H9 (cell line): ENCODE measurements around the gene ARHGAP45. TPM values are rescaled to one million over a fixed set of nuclear protein-coding genes. Genes with fewer than 3 reads are reported as not detected.

ENCODE experiments used
- DNase-seq: peaks from one replicate; pipeline ENCODE4 v3.0.0-alpha.2; 2017
- H2AFZ ChIP-seq: one replicate; pipeline ENCODE4 v1.6.1; 2013; ENCODE audit warnings: mild to moderate bottlenecking, low read length, control low read depth, moderate library complexity
- H2AK5ac ChIP-seq: 2 replicates; pipeline ENCODE4 v1.6.1; 2013; ENCODE audit warnings: low read length, control low read depth, mixed read lengths; ENCODE audit not compliant: insufficient read length
- H2BK120ac ChIP-seq: one replicate; pipeline ENCODE4 v1.6.1; 2013; ENCODE audit warnings: low read depth, mild to moderate bottlenecking, low read length, control low read depth, inconsistent platforms; ENCODE audit not compliant: poor library complexity, severe bottlenecking
- H2BK12ac ChIP-seq: 2 replicates; pipeline ENCODE4 v1.6.1; 2013; ENCODE audit warnings: low read length, control low read depth, mixed read lengths, low read depth; ENCODE audit not compliant: insufficient read length
- H2BK15ac ChIP-seq: 2 replicates; pipeline ENCODE4 v1.6.1; 2013; ENCODE audit warnings: low read depth, low read length, control low read depth
- H2BK20ac ChIP-seq: one replicate; pipeline ENCODE4 v1.6.1; 2013; ENCODE audit warnings: low read depth, mild to moderate bottlenecking, low read length, control low read depth, inconsistent platforms; ENCODE audit not compliant: poor library complexity, severe bottlenecking
- H2BK5ac ChIP-seq: 2 replicates; pipeline ENCODE4 v1.6.1; 2013; ENCODE audit warnings: low read length, control low read depth, mixed read lengths; ENCODE audit not compliant: insufficient read length
- H3K14ac ChIP-seq: 2 replicates; pipeline ENCODE4 v1.6.1; 2013; ENCODE audit warnings: low read length, control low read depth; ENCODE audit not compliant: insufficient read depth
- H3K18ac ChIP-seq: 2 replicates; pipeline ENCODE4 v1.6.1; 2013; ENCODE audit warnings: low read depth, mild to moderate bottlenecking, mixed read lengths, low read length, control low read depth; ENCODE audit not compliant: insufficient read length
- H3K23ac ChIP-seq: 2 replicates; pipeline ENCODE4 v1.6.1; 2013; ENCODE audit warnings: low read length, control low read depth, mixed read lengths, low read depth; ENCODE audit not compliant: insufficient read length
- H3K23me2 ChIP-seq: 2 replicates; pipeline ENCODE4 v1.6.1; 2013; ENCODE audit warnings: low read depth, mild to moderate bottlenecking, mixed read lengths, low read length, control low read depth; ENCODE audit not compliant: insufficient read length, poor library complexity, severe bottlenecking
- H3K27ac ChIP-seq: 2 replicates; pipeline ENCODE4 v1.5.1; 2013; ENCODE audit warnings: low read length, control low read depth, mixed read lengths, low read depth; ENCODE audit not compliant: insufficient read length
- H3K27me3 ChIP-seq: 2 replicates; pipeline ENCODE4 v1.6.1; 2013; ENCODE audit warnings: low read length, control low read depth, inconsistent platforms; ENCODE audit not compliant: insufficient read depth
- H3K4ac ChIP-seq: 2 replicates; pipeline ENCODE4 v1.6.1; 2013; ENCODE audit warnings: low read depth, mild to moderate bottlenecking, control low read depth, inconsistent platforms, low read length, moderate library complexity
- H3K4me1 ChIP-seq: 2 replicates; pipeline ENCODE4 v1.6.1; 2013; ENCODE audit warnings: low read length, control low read depth, inconsistent platforms; ENCODE audit not compliant: insufficient read depth
- H3K4me2 ChIP-seq: 2 replicates; pipeline ENCODE4 v1.6.1; 2013; ENCODE audit warnings: low read length, control low read depth, mixed read lengths; ENCODE audit not compliant: insufficient read length, insufficient read depth
- H3K56ac ChIP-seq: 2 replicates; pipeline ENCODE4 v1.6.1; 2013; ENCODE audit warnings: low read depth, mild to moderate bottlenecking, mixed read lengths, low read length, control low read depth; ENCODE audit not compliant: insufficient read length
- H3K79me1 ChIP-seq: 2 replicates; pipeline ENCODE4 v1.6.1; 2013; ENCODE audit warnings: low read depth, mild to moderate bottlenecking, moderate library complexity, low read length, control low read depth, inconsistent platforms; ENCODE audit not compliant: insufficient read depth, poor library complexity, severe bottlenecking
- H3K79me2 ChIP-seq: 2 replicates; pipeline ENCODE4 v1.6.1; 2013; ENCODE audit warnings: low read length, control low read depth, inconsistent platforms; ENCODE audit not compliant: insufficient read depth
- H3K9ac ChIP-seq: 2 replicates; pipeline ENCODE4 v1.6.1; 2013; ENCODE audit warnings: low read length, control low read depth, mixed read lengths; ENCODE audit not compliant: insufficient read length; ENCODE audit errors: extremely low read depth
- H3K9me3 ChIP-seq: one replicate; pipeline ENCODE4 v1.6.1; 2013; ENCODE audit warnings: low read depth, low read length, inconsistent platforms; ENCODE audit not compliant: control insufficient read depth
- H3T11ph ChIP-seq: one replicate; pipeline ENCODE4 v1.6.1; 2013; ENCODE audit warnings: mild to moderate bottlenecking, low read length, control low read depth, inconsistent platforms
- H4K20me1 ChIP-seq: one replicate; pipeline ENCODE4 v1.6.1; 2013; ENCODE audit not compliant: control insufficient read depth, insufficient read length, insufficient read depth
- H4K5ac ChIP-seq: 2 replicates; pipeline ENCODE4 v1.6.1; 2013; ENCODE audit warnings: low read depth, mild to moderate bottlenecking, mixed read lengths, low read length, control low read depth; ENCODE audit not compliant: insufficient read length
- H4K8ac ChIP-seq: replicated peaks from 2 replicates; pipeline ENCODE4 v1.6.1; 2013; ENCODE audit warnings: low read length, control low read depth, mixed read lengths, low read depth; ENCODE audit not compliant: insufficient read length
- H4K91ac ChIP-seq: 2 replicates; pipeline ENCODE4 v1.6.1; 2013; ENCODE audit warnings: low read depth, mild to moderate bottlenecking, moderate library complexity, mixed read lengths, low read length, control low read depth; ENCODE audit not compliant: insufficient read length
- H3K27ac Mint-ChIP-seq, 3 experiments: 2 replicates in 2 of 3; 3 replicates in 1 of 3; pipeline ENCODE4 v1.8.0; 2020 to 2021; ENCODE audit warnings: mixed read lengths in 3 of 3, mild to moderate bottlenecking in 1 of 3, moderate library complexity in 1 of 3
- H3K27me3 Mint-ChIP-seq: 2 replicates; pipeline ENCODE4 v1.8.0; 2021; ENCODE audit warnings: low read depth, mild to moderate bottlenecking, moderate library complexity, mixed read lengths
- H3K36me3 Mint-ChIP-seq, 3 experiments: 2 replicates in 2 of 3; 3 replicates in 1 of 3; pipeline ENCODE4 v1.8.0; 2020 to 2021; ENCODE audit warnings: low read depth in 3 of 3, mixed read lengths in 3 of 3; ENCODE audit not compliant: insufficient read depth in 1 of 3
- H3K4me1 Mint-ChIP-seq, 2 experiments: 2 replicates each; pipeline ENCODE4 v1.8.0; 2020; ENCODE audit warnings: mixed read lengths in 2 of 2
- H3K4me3 Mint-ChIP-seq, 2 experiments: 2 replicates in 1 of 2; 3 replicates in 1 of 2; pipeline ENCODE4 v1.8.0; 2020 to 2021; ENCODE audit warnings: mild to moderate bottlenecking in 2 of 2, mixed read lengths in 2 of 2, moderate library complexity in 1 of 2
- H3K9me3 Mint-ChIP-seq, 2 experiments: 2 replicates in 1 of 2; 3 replicates in 1 of 2; pipeline ENCODE4 v1.8.0; 2020; ENCODE audit warnings: mild to moderate bottlenecking in 2 of 2, mixed read lengths in 2 of 2, moderate library complexity in 1 of 2
- WGBS: extraction: QIAGEN DNeasy Blood & Tissue Kit; methylation state at CpG from one replicate; pipeline ENCODE4 v1.1.7; 2013; ENCODE audit warnings: missing lambda C conversion rate, low lambda C conversion rate, mixed read lengths; ENCODE audit not compliant: insufficient read length; ENCODE audit errors: extremely low coverage; 5-methylcytosine and 5-hydroxymethylcytosine counted together
- total RNA-seq: library from RNA; stranded (reverse); gene quantifications from 2 replicates; pipeline ENCODE4 v1.2.1, GENCODE V29; 2021
- TF ChIP-seq, protein P1 (sequence below): fragments of 200-600 bp; sonication (generic); conservative IDR thresholded peaks from 3 replicates; pipeline ENCODE4 v1.8.0; 2021; ENCODE audit warnings: antibody characterized with exemption, mild to moderate bottlenecking

ARHGAP45 gene
- total RNA-seq, 1 experiment from 2014 or later, result 39.8 TPM

- Histone ChIP-seq H3K23ac (no peak overlapping the region), H4K5ac (no peak overlapping the region), H3K27ac (no peak overlapping the region), H3K4me2 (no peak overlapping the region), H3K4me1 (no peaks in the 10 kb centered on the region), H2BK12ac (no peak overlapping the region), H3T11ph (no peak overlapping the region), H2BK20ac (no peak overlapping the region), H2AFZ (no peak overlapping the region), H4K20me1 (no peaks in the 10 kb centered on the region), H3K4ac (no peak overlapping the region), H3K9me3 (no peaks in the 10 kb centered on the region), H3K23me2 (no peaks in the 10 kb centered on the region), H2BK5ac (no peak overlapping the region), H4K91ac (no peak overlapping the region), H3K18ac (no peak overlapping the region), H3K9ac (no peak overlapping the region), H3K56ac (no peak overlapping the region), H2AK5ac (no peak overlapping the region), H2BK15ac (no peak overlapping the region), H4K8ac (no peak overlapping the region), H3K79me1 (no peaks in the 10 kb centered on the region), H2BK120ac (no peak overlapping the region), H3K27me3 (no peaks in the 10 kb centered on the region), H3K14ac (no peak overlapping the region), H3K79me2 (no peaks in the 10 kb centered on the region)
- WGBS, result no CpG with 5 or more reads among the region's 8 CpGs
- Mint-ChIP-seq H3K27ac (peak overlapping the region in 2 of 3 experiments; percentile 80 to 91; a peak in 3 of 7 replicates), H3K4me1 (peaks cover 3 to 9% of the 10 kb centered on the region in 2 experiments; a peak in 2 of 4 replicates), H3K36me3 (peaks cover 14 to 39% (median 39%) of the 10 kb centered on the region in 3 experiments; a peak in 6 of 7 replicates), H3K9me3 (no peaks in the 10 kb centered on the region), H3K4me3 (no peak overlapping the region; a peak in 1 of 5 replicates), H3K27me3 (peaks cover 1% of the 10 kb centered on the region)
- TF ChIP-seq, protein P1, sequence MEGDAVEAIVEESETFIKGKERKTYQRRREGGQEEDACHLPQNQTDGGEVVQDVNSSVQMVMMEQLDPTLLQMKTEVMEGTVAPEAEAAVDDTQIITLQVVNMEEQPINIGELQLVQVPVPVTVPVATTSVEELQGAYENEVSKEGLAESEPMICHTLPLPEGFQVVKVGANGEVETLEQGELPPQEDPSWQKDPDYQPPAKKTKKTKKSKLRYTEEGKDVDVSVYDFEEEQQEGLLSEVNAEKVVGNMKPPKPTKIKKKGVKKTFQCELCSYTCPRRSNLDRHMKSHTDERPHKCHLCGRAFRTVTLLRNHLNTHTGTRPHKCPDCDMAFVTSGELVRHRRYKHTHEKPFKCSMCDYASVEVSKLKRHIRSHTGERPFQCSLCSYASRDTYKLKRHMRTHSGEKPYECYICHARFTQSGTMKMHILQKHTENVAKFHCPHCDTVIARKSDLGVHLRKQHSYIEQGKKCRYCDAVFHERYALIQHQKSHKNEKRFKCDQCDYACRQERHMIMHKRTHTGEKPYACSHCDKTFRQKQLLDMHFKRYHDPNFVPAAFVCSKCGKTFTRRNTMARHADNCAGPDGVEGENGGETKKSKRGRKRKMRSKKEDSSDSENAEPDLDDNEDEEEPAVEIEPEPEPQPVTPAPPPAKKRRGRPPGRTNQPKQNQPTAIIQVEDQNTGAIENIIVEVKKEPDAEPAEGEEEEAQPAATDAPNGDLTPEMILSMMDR, result no peak
- DNase-seq, result no peak
These were observed 18.2 kb downstream of the ARHGAP45 start for GRCh38 chr19:1085053-1085658.
